ENCODE measurements around the gene LACTB.
A peak's percentile ranks its signal among the peaks of the same experiment; 100 is the strongest.
"Not testable (repeated sequence)": the region's sequence is repeated elsewhere in the genome, so short reads cannot be mapped to it uniquely, and the experiment has no call there.

LACTB gene

DNA sequence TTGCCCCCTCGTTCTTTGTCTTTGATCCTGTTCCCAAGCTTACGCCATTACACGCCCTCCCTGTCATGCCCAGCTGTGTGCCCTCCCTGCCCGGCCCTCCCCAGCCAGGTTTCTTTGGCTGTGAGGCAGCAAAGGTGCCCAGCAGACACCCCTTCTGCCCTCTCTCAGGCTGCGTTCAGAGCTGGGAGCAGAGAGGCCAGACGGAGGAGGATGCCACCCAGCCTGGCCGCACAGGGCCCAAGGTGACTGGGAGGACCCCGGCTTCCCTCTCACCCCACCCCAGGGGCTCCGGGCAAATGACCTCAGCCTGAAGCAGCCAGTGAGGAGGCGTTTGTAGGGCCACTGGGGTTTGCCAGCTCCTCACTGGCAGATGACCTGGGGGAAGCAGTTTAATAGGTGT, 30.8 kb upstream of the LACTB start:
- DNase-seq, result no peak

DNA sequence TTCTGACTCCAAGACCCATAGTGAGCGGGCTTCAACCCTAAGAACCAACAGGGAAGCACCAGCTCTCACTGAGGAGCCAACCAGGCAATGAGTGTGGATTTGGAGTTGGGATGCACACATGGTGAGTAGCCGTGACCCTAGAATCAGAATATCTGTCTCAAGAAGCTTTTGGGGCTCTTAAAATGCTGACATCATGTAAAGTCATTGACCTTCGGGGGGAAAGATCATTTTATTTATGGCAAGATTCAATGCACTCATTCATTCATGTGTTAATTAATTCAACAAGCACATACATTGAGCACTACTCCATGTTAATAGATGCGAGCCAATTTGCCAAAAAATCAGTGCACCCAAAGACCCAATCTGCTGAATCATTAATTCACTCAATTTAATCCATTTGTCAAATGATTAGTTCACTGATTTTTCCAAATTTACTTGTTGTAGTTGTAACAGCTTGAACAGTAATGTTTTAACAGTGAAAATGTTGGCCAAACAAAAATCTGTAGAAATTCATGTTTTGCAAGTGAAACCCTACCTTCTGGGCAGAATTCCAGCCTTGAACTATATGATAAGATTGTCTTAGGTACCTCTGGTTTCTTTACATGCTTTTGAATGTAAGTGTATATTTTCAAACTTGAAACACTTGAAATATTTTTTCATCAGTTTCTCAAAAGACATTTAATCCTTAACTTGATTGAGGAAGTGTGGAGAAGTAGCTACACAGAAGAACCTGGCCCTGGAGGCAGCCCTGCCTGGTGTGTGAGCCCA, 29.8 kb upstream of the LACTB start:
- DNase-seq, result no peak

GRCh38 chr15:63093486-63094205, 28.0 kb upstream of the LACTB start:
- peak; percentile 73 to 87 (median 84) for DNase-seq

- DNase-seq, result no peak
Measured at GRCh38 chr15:63094495-63094931, 27.1 kb upstream of the LACTB start.

DNA sequence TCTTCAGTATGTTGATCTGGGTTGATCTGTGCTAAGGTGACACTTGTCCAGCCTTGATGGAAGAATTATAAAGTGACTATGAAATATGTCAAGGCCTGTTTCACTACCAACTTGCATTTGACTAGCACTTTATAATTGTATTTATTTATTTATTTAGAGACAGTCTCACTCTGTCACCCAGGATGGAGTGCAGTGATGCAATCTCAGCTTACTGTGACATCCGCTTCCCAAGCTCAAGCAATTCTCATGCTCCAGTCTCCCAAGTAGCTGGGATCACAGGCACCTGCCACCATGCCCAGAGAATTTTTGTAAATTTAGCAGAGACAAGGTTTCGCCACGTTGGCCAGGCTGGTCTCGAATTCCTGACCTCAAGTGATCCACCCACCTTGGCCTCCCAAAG, 25.5 kb upstream of the LACTB start:
- DNase-seq, result no peak

- not testable (repeated sequence) for DNase-seq
Measured at GRCh38 chr15:63098901-63099300, 22.8 kb upstream of the LACTB start.

GRCh38 chr15:63099581-63099980, 22.1 kb upstream of the LACTB start:
- DNase-seq, result not testable (repeated sequence)

- peak in 3 of 4 experiments; percentile 8 to 36 (median 36) for DNase-seq
Measured at GRCh38 chr15:63103416-63103815, 18.2 kb upstream of the LACTB start.

GRCh38 chr15:63104727-63105126, 16.9 kb upstream of the LACTB start:
- DNase-seq, result peak; percentile 39 to 65 (median 52)

- not testable (repeated sequence) for DNase-seq
Measured at GRCh38 chr15:63105354-63105753, 16.3 kb upstream of the LACTB start.

- peak in 1 of 4 experiments; percentile 8 for DNase-seq
Measured at GRCh38 chr15:63107895-63108546, 13.6 kb upstream of the LACTB start.

- no peak for DNase-seq
Measured at GRCh38 chr15:63109498-63109897, 12.2 kb upstream of the LACTB start.

- DNase-seq, result no peak
Measured at GRCh38 chr15:63109920-63110319, 11.7 kb upstream of the LACTB start.

DNA sequence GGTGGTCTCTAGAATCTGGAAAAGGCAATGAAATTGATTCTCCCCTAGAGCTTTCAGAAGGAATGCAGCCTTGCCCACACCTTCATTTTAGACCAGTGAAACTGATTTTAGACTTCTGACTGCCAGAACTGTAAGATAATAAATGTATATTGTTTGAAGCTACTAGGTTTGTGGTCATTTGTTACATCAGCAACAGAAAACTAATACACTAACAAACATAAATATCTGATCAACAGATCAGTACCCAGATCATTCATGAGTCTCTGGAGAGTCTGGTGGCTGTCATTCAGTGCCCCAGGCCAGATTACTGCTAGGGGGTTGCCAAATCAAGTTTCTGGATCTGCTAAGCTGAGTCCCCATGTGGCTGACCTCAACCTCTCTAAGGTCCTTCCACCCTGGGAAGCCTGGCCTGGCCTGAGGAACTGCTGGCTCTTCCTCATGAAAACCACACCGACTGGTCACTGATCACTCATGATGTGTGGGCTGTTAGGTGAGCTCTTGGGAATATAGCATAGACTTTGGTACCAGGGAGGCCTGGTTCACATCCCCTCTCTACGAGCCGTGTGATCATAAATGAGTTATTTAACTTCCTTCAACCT, 11.1 kb upstream of the LACTB start:
- peak; percentile 34 to 64 (median 52) for DNase-seq

DNA sequence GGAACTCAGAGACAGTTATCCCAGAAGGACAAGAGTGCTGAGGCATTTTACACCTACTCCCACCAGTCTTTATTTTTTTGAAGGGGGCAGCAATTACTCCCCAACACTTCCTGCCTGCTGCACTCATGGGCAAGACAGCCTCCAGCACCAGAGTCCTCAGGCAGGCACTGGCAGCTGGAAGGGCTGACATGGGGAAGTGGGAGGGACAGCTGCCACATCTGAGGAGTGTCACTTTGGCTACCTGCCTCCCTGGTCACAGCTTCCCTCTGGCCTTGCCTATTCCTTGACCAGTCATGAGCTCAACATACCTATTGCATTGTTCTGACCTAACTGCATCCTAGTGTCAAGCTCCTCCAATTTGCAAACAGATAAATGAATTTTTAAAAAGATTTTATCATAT, 10.2 kb upstream of the LACTB start:
- DNase-seq, result peak in 2 of 4 experiments; percentile 29 to 30

DNA sequence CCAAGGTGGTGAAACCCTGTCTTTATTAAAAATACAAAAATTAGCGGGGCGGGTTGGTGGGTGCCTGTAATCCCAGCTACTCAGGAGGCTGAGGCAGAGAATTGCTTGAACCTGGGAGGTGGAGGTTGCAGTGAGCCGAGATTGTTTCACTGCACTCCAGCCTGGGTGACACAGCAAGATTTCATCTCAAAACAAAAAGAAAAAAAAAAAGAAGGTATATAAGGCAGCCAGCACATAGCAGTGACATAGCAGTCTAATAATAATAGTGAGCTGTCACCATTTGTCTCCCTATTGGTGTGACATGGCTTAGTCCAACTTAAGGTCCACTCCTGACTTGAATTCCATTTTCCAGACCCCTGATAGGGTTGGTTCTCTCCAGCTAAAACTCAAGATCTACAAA, 8.8 kb upstream of the LACTB start:
- no peak for DNase-seq

GRCh38 chr15:63114465-63114864, 7.2 kb upstream of the LACTB start:
- no peak for DNase-seq

DNA sequence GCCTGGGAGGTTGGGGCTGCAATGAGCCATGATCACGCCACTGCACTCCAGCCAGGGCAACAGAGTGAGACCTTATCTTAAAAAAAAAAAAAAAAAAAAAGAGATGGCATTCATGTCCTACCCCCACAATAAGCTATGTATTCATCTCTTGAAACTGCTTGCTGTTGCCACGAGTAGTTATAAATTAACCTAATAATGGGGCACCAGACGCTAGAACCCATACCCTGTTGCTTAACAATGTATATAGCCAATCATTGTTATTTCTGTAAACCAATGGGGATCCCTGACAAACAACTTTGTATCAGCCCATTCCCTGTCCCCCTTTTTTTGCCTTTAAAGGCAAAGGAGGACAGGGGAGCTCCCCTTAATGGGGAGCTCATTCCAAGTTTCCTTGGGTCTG, 2.8 kb upstream of the LACTB start:
- no peak for DNase-seq

DNA sequence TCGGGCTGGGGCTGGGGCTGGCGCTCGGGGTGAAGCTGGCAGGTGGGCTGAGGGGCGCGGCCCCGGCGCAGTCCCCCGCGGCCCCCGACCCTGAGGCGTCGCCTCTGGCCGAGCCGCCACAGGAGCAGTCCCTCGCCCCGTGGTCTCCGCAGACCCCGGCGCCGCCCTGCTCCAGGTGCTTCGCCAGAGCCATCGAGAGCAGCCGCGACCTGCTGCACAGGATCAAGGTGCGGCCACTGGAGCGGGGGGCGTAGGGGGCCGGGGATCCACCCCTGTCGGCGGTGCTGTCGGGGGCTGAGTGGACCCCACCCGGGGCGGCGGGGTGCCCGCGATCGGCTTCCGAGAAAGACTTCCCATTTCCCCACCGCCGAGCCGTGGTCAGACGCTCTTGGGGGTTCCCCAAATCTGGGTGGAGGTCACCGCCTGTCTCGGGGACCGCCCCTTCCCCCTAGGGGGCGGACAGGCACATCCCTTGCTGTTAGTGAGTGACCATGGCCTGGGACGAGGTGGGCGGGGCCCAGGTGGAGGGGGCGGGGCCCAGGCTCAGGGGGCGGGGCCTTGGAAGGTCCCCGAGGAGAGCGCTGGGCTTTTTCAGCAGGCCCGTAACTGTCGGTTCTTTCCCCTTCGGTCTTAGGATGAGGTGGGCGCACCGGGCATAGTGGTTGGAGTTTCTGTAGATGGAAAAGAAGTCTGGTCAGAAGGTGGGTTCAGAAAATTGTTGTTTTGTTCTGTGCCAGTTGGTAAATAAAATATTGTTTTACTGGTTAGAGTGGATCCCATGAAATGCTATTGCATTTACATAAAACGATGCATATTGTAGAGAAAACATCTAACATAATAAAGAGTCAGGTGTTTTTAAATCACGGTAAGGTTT, 578 bp downstream of the LACTB start:
- DNase-seq, result peak; percentile 95 to 99 (median 98)

- DNase-seq, result no peak
Measured at GRCh38 chr15:63124506-63124905, 2.8 kb downstream of the LACTB start.

DNA sequence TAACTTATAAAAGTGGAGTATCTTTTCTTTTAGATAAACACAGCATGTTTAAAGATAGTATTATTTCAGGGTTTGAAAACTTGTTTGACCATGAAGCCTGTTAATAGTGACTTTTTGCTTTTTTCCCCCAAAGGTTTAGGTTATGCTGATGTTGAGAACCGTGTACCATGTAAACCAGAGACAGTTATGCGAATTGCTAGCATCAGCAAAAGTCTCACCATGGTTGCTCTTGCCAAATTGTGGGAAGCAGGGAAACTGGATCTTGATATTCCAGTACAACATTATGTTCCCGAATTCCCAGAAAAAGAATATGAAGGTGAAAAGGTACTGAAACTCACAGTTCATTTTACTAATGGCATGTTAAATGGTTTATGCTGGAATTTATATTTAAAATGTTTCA, 5.1 kb downstream of the LACTB start:
- DNase-seq, result no peak

DNA sequence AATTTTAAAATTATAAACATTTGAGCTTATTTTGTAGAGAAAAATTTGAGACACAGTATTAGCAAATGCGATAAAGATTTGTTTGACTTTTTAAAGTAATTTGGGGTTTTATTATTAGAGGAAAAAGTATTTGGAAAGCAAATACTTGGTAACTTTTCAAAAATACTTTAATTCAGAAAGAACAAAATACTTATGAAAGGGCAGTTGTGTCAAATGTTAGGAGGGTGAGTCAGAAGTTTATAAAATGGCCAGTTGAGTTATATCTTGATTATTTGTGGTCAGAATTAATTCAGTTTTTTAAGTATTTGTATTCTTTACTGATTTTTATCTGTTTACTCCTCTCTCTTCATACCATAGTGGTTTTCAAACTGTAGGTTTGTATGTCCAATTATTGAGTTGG, 12.1 kb downstream of the LACTB start:
- no peak for DNase-seq

Measured in suppressor macrophage (primary cell).